Activated CD4-positive, CD25-positive, alpha-beta regulatory T cell (primary cell): ENCODE data around the gene KIAA0513.

ENCODE experiments used
- DNase-seq, 4 experiments: peaks; one replicate each; lab custom pipeline; 2025; lab: John Stamatoyannopoulos, UW

The KIAA0513 gene

DNA sequence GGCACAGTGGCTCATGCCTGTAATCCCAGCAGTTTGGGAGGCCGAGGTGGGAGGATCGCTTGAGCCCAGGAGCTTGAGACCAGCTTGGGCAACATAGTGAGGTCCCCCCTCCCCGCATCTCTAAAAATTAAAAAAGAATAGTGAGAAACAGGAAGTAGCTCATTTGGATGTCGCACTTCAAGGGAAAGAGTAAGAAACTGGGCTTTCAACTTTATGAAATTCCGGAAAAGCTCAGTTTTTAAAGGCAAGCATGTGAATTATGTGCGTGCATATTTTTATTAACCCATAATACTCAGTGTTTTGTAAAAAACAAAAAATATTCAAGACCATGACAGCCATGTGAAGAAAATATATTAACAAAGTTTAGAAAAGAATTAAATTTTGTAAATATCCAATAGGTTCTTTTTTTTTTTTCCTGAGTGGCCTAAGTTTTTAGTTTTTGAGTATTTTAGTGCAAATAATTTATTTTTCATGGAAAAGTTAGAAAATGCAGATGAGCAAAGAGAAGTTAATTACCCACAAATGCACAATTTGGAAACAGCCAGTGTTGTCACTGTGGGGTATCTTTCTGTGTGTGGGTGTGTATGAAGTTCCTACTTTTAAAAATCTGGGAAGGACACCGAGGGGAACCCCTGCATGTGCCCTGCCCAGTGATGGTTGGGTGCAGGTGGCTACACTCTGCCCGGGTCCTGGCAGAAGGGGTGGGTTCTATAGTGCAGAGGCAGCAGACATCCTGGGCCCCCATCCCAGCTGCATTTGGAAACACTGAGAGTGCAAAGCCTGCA lies 44.7 kb downstream of the KIAA0513 start:
- no peak for DNase-seq

DNA sequence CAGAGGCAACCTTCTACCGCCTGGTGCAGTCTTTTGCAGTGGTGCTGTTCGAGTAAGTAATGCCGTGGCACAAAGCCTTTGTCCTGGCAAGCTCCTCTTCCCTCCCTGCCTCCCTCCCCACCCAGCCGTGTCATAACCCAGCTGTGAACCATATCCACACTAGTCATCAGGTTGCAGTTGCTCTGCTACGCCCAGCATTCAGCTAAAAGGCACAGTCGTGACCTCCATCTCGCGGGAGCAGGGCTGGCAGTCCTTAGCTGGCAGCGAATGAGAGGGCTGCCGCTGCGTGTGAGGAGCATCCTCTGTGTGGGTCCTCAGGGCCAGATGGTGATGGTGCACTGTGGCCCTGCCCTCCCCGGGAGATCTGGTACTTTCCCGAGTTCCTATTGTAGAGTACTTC lies 45.4 kb downstream of the KIAA0513 start:
- no peak for DNase-seq

DNA sequence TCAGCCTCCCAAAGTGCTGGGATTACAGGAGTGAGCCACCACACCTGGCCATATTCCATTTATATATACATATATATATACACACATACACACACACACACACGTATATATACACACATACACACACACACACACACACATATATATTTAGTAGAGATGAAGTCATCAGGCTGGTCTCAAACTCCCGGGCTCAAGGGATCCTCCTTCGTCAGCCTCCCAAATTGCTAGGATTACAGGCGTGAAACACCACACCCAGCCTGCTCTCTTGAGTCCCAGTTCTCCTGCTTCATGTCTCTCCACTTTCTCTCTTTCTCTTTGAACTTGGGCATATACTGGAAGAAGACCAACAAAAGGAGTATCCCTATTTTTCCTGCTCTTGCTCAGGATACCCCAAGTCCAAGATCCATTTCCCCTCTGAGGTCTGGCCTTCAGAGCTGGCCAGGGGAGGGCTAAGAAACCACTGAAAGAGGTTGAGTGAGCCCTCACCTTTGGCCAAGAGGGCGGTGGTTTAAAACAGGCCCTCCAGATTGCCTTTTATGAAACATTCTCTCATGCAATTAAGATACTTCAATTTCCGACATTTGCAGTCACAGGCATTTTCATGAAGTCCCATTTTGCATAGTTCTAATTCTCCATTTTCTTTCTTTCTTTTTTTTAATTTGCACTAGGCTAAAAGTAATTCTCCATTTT lies 46.8 kb downstream of the KIAA0513 start:
- no peak for DNase-seq

DNA sequence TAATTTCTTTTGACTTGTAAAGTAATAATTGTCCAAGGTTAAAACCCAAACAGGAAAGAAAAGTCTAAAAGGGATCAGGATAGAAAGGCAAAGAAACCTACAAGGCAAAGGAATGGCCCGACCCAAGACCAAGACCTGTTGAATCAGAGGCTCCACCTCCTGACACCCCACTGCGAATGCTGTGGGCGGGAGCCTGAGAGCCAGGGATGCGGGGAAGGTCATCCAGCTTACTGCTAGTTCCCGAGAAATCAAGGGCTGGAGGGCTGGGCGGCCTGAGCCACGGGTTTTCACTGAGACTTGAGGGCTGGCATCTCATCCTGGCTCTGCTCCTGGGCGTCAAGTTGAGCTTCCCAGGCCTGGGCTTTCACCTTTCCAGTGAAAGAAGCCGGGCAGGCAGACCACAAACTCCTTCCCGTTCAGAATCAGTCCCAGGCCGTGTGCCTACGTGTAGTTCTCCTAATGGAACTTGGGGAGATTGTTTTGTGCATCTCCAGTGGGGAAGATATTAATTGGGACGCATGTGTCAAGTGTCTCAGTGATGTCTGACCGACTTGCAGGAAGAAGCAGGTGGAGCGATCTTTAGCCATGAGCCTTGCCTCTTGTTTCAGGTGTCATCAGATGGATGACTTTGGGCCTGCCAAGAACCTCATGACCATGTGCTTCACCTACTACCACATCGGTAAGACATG lies 47.8 kb downstream of the KIAA0513 start:
- DNase-seq = no peak

DNA sequence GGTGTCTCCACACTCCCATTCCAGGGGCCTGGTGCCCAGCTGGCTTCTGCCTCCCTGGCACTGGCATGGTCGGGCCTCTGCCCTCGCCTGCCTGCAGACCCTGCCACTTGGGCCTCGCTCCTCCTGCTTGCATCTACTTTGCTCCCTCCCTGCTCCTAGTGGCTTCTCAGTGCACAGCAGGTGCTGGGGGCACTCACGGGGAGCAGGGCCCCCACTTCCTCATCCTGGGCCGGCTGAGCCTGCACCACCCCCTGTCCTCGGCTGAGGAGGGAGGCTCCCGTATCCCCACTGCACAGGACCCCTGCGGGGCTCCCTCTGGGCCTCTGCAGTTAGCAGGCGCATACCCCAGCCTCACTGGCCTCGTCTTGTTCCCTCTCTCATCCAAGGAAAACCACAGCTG lies 49.4 kb downstream of the KIAA0513 start:
- DNase-seq = no peak

DNA sequence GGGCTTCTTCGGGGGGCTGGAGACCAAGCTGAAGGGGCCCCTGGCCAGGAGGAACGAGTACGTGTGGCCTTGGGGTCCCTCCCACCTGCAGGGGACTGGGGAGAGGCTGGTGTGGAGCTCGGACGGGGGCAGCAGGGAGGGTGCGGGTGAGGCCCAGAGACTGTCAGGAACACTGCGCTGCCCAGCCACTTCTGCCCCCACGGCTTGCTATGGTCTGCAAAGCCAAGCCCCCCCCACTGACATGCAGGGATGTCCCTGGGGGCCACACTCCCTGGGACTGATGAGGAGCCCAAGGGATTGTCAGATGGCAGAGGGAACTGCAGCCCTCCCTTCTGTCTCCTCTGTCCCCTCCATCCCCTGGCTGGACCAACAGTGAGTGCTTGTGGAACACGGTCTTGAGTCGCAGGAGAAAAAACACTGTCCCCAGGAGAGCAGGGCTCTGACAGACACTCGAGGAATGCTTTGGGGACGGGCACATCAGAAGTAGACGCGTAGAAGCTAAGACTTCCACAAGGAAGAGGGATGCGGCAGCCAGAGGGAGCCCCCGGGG lies 50.1 kb downstream of the KIAA0513 start:
- DNase-seq = no peak

DNA sequence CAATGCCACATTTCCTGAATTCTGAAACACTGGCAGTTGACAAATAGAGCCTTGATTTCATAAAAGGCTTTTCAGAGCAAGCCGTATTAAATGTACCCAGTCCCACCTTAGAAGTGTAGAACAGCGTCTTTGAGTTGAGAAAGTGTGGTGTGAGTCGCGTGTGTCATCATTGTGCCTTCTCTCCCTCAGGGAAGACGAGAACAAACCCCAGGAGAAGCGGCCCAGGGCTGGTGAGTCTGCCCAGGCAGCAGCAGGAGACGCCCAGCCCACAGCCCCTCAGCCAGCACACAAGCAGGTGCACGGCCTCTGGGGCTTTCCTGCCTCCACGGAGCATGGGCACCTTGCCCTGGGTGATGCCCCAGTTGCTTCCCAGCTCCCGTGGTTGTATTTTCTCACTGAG lies 50.6 kb downstream of the KIAA0513 start:
- no peak for DNase-seq

DNA sequence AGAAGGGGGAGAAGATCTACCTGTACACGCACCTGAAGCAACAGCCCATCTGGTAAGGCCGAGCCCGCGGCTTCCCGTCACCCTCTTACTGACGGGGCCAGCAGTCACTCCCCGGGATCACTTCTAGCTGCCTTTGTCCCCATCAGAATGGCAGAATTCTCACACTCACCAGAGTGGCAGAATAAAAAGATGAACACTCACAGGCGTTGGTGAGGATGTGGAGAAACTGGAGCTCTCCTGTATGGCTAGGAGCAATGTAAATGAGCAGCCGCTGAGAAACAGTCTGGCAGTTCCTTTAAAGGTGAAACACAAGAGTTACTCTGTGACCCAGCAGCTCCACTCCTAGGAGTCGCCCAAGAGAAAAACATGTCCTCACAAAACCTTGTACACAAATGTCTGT lies 51.4 kb downstream of the KIAA0513 start:
- no peak for DNase-seq

DNA sequence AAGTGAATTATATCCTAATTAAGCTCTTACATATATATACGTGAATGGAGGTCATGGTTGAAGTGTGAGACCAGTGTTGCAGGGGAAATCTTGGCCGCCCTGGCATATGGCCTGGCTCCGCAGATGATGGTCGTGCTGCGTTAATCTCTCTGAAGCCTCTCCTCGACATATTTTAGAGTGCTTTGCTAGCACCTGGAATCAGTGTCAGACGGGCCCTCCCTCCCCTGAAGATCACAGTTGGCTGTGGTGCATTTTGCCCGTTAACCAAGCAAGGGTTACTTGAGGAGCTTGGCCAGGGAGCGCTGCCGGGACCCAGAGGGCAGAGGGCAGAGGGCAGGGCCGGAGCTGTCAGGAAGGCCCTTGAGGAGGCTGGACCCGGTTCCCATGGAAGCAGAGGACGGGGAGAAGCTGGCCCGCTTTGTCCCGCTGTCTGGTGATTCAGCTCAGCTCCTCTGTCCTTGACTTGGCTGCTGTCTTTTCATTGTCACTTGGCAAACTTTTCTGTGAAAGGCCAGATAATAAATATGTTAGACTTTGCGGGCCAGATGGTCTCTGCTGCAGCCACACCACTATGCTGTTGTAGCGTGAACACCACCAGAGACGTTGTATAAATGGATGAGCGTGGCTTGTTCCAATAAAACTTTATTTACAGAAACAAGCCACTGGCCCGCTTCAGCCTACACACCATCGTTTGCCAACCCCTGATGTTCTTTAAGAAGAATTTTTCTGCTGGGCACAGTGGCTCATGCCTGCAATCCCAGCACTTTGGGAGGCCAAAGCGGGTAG lies 52.4 kb downstream of the KIAA0513 start:
- no peak for DNase-seq

DNA sequence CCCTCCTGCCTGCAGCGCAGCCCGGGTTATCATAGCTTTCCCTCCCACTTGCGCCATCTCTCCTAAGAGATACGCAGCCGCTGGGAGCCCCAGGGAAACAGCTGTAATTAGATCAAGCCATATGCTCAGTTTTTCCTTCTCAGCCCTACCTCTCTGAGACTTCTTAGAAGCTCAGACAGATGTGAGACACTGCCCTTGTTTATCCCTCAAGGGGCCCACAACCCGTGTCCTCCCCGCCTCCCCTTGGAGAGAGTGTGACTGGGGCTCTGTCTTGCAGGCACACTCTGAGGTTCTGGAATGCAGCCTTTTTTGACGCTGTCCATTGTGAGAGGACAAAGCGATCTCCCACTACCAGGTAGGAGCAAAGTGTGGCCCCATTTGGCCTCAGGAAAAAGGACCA lies 53.4 kb downstream of the KIAA0513 start:
- DNase-seq = no peak

DNA sequence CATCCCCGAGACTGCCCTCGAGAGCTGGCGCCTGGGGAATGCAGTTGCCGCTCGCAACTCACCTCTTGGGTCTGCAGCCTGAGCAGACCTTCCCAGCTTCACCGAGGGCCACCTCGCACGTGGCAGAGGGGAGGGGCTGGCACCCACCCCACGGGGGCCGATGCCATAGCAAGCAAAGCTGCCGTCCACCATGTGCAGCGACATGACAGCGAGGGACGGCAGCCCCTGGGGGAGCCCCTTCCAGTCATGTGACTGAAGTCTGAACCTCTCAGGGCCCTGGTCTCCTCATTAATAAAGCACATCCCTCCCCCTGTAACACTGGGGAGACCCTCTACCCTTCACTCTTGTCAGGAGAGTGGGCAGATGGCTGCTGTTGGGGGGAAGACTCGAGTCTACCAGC lies 54.2 kb downstream of the KIAA0513 start:
- DNase-seq = no peak

DNA sequence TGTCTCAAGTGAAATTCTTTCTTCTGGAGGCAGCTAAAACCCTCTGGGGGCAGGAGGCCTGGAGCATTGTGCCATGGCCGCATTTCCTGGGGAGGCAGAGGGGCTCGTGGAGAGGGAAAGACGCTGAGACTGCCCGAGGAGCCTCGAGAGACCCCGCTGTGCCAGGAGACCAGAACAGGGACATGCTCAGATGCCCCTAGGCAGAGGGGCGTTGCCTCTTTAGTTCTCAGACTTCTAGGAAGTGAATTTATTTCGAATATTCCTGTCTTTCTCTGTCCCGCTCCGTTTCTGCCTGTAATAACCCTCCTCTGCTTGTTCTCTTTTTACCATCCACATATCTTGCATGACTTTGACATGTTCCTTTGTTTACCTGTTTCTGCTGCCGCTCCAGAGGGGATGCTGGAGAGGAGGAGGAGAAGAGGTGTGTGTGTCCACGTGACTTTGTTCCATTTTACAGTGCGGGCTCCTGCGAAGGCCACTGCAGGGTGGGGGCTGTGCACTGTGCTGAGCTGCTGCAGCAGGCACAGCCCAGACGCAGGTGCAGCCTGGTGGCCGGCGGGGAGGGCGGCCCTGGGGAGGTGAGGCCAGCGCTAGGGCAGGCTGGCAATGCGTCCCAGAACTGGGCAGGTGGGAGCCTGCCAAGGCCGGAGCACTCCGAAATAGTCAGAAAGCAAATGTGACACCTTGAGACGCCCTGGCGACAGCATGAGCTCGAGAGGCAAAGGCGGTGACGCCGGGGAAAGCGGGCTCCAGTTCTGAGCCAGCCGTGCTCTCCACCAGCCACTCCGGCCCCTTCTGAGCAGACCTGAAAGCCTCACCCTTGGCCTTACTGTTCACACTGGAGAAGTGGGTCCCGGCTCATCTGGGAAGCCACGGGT lies 54.8 kb downstream of the KIAA0513 start:
- DNase-seq = no peak

DNA sequence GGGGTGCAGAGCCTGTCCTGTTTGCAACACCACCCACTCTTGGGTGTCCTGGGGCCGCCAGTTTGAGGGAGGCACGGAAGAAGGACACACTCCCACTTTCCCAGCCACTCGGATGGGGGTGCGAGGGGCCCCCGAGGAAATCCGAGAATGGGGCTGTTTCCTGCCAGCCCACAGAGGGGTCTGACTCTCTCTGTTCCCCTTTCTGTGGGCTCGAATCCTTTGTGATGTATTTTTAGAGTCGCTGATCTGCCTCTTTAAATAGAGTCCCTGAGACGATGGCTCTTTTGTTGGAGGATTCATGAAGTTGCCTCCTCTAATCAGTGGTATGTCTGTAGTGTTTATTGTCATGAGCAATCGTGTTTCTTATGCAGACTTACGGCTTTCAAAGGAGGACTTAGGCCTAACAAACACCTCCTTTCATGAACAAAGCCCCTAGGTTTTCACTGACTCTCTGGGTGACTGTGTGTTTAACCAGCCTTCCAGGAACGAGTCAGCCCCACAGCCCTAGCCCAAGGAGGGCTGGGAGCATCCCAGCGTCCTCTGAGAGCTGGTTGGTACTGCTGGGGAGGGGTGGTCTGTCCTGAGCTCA lies 55.5 kb downstream of the KIAA0513 start:
- no peak for DNase-seq

DNA sequence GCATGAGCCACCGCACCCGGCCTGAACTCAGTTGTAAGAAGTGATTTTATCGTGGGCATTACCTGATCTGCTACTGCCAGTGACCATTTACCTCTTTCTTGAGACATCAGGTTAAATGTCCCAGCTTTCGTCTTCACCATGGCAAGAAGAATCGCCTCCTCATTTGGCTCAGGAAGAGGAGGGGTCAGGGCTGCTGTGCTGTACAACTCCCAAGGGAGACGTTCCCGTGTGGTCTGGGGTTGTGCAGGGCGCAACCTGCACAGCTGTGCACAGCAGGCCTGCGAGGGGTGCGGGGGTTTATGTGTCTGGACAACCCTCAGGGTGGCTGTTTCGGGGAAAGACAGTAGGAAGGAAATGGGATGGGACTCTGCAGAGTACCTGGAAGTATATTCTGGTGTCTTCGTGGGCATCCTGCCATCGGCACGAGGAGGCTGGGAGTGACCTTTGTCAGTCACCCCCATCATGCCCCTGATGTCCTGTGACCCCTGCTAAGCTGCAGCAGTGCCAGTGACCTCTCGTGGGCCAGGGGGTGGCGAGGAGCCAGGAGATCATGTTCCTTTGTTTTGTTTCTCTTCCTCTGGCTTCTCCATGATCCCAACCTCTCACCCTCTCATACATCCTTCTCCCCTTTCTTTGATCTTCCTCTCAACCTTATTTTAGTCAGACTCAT lies 57.4 kb downstream of the KIAA0513 start:
- DNase-seq = no peak

DNA sequence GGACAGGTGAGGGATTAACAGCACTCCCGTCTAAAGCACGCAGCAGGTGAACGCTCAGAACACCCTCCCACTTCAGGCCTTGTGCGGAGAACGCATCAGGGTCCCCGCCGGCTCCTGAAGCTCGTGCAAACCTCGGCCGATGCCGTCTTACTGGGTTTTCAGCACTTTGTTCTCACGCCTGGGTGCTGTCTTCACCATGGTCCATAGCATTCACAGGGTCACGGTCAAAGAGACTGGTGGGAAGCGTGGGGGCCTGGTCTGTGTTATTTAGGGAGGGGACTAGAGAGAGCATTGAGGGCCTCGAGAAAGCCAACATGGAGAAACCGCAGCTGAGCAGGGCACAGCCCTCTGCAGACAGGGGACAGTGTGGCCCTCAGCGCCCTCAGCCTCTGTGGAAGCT lies 58.1 kb downstream of the KIAA0513 start:
- DNase-seq = no peak

DNA sequence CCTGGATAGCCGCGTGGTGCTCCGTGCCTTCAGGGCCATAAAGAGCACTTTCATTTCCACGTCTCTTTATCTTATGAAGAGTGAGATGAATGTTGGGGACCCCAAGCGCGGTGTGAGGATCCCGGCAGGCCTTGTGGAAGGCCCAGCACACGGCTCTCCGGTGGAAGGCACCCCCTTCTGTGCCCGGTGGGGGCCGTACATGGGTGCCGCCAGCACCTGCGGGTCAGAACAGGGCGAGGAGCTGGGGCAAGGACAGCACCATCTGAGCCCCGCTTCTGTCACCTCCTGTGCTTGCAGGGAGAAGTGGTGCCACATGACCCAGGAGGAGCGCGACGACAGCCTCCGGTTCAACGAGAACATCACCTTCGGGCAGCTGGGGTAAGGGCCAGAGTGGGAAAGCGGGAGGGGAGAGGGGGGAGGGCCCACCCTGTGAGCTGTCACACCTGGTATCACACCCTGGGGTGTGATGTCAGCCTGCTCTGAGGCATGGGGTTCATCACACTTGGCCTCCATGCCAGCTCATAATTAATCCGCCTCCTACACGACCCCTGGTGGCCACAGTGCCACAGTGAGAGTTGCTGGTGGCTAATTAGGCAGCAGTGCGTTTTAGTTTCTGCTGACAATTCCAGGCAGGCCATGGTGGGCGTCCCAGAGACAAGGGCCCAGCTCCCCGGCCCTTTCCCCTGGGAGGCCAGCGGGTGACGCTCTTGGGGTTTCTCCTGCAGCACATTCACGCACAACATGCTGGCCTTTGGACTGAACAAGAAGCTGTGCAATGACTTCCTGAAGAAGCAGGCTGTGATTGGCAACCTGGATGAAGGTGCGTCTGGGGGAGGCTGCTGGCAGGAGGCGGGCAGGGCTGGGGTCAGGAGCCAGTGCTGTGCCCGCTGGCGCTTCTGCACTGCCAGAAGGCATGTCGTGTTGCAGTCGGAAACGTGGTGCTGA lies 59.0 kb downstream of the KIAA0513 start:
- DNase-seq = peak; percentile 35 to 63 (median 50)

DNA sequence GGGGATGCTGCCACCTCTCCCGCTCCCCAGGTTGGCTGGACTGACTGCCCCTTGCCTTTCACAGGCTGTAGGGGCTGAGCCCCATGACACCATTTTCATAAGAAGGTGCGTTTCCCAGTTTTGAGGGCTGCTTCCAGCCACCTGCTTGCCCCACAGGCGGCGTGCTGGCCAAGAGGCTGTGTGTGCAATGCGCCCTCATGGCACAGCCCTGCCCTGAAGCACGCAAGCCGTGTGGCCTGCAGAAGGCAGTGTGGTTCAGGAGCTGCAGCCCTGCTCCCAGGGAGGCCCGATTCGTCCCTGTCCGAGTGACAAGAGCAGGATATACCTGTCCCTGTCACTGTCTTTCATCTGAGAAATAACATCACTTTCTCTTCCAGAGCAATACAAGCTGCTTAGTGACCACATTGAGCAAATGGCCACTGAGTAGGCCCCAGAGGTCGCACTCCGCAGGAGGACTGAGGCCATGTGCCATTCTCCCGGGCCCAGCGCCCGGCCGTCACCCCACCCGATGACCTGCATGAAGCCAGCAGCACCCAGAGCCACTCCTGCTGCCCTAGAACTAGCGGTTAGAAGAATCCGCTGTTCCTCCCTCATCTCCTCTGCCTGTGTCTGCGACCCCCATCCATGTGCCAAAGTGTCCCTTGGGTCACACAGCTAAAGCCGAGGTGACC lies 60.4 kb downstream of the KIAA0513 start:
- no peak for DNase-seq

DNA sequence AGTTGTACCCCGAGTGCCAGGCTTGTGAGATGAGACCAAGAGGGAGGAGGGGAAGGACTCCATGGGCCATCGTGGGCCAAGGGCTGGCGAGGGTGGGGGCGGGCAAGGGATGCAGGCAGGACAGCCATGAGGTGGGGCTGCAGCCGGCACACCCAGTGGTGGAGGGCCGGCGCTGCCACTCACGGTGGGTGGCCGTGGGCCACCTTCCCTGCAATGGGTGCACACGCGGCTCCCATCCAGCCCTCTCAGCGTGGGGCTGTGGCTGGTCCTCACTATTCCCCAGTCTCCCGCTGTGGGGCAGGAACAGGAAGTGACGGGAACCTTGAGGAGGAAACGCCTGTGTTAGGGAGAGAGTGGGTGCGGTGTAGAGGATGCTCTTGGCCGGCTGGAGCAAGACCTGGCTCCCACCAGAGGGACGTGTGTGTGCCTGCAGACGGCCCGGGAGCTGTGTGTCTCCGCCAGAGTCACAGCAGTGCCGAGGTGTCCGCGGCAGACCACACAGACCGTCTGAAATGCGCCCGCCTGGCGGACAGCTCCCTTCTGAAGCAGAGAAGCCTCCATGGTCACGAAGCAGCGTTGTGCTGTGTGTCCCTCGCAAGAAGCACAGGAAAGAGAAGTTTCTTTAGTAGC lies 61.1 kb downstream of the KIAA0513 start:
- DNase-seq = no peak
